ENCODE measurements around the gene EIF3A.

The EIF3A gene

GRCh38 chr10:119084896-119085295 is 4.3 kb upstream of the EIF3A start:
- H2BK15ac ChIP-seq (replicated peaks; ENCODE audit: low read depth), result no peak overlapping the region
- no peak for DNase-seq
- no peak overlapping the region for H3K18ac ChIP-seq (ENCODE audit: low read length)
- no peak overlapping the region for H2BK5ac ChIP-seq (ENCODE audit: low read length)
- no peak overlapping the region for H4K8ac ChIP-seq (ENCODE audit: low read depth, low read length)
- H3K27ac ChIP-seq (ENCODE audit: low read depth, low read length), result no peak overlapping the region
- no peak overlapping the region for H2AK5ac ChIP-seq (ENCODE audit: low read length)
- no peak overlapping the region for H3K4ac ChIP-seq (ENCODE audit: low read depth, low read length)
- H2BK120ac ChIP-seq (ENCODE audit: low read depth, low read length), result no peak overlapping the region
- H3K79me2 ChIP-seq (ENCODE audit: control insufficient read depth, insufficient read depth, low read length), result peaks cover 7% of the 10 kb centered on the region
- H3K56ac ChIP-seq (ENCODE audit: low read length), result no peak overlapping the region
- H3K27me3 ChIP-seq (ENCODE audit: insufficient read depth, low read length, poor library complexity), result no peaks in the 10 kb centered on the region
- H3K4me2 ChIP-seq (ENCODE audit: low read length), result no peak overlapping the region
- no peak overlapping the region for H3K4me3 ChIP-seq (ENCODE audit: low read length)
- H3K36me3 ChIP-seq (ENCODE audit: control insufficient read depth, insufficient read depth, low read length), result no peaks in the 10 kb centered on the region
- WGBS (ENCODE audit: extremely low coverage, insufficient coverage, low lambda C conversion rate), result no CpG with 5 or more reads among the region's 11 CpGs
- H3K9ac ChIP-seq (ENCODE audit: low read length), result no peak overlapping the region
- no peaks in the 10 kb centered on the region for H3K4me1 ChIP-seq (ENCODE audit: control insufficient read depth, low read depth, low read length)
- no peak overlapping the region for H4K5ac ChIP-seq (ENCODE audit: low read length)
- H3K79me1 ChIP-seq (ENCODE audit: low read length), result no peaks in the 10 kb centered on the region
- H3K23ac ChIP-seq (ENCODE audit: low read length), result no peak overlapping the region

DNA sequence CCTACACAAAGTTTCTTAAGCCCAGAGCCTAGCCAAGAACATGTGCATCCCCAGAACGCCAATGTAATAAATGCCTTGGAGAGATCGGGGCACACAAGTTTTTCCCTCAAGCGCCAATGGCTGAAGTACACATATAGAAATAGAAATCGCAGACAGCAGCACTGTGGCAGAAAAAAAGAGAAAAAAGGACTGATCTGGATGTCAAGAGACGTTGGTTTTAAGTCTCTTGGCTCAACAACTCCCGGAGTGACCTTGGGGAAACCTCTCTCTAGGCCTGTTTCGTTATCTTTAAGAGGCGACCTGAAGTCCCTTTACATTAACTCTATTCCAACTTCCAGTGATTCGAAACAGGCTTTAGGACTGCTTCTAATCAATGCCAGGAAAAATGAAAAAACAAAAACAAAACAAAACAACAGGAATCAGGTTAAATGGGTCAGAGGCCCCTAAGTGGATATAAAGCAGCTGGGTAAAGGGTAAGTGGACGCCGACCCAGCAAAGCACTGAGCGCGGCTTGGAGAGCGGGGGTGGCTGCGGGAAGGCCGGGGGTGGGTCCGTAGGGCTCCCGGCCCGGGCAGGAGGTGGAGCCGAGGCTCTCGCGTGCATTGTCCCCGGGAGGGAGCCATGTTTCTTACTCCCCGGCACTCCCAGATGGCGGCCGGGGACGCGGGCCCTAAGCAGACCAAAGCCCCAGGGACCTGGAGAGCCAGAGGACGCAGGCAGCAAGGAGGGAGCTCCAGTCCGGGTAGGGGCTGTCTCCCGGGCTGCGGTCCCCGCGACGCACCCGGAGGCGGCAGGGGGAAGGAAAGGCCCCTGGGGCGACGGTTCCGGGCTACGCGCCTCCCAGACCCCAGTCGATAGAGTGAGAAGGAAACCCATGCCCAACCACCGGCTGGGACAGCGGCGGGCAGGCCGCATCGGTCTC is 757 bp downstream of the EIF3A start:
- Histone ChIP-seq H3K56ac (ENCODE audit: low read length) (peak overlapping the region; percentile 99), H3K27me3 (ENCODE audit: insufficient read depth, low read length, poor library complexity) (no peaks in the 10 kb centered on the region), H4K8ac (ENCODE audit: low read depth, low read length) (peak overlapping the region; percentile 28), H3K23ac (ENCODE audit: low read length) (peak overlapping the region; percentile 99), H2BK120ac (ENCODE audit: low read depth, low read length) (peak overlapping the region; percentile 62), H3K4me3 (ENCODE audit: low read length) (peak overlapping the region; percentile 93), H2BK5ac (ENCODE audit: low read length) (peak overlapping the region; percentile 88), H3K36me3 (ENCODE audit: control insufficient read depth, insufficient read depth, low read length) (no peaks in the 10 kb centered on the region), H3K4me2 (ENCODE audit: low read length) (peak overlapping the region; percentile 38), H3K4me1 (ENCODE audit: control insufficient read depth, low read depth, low read length) (no peaks in the 10 kb centered on the region), H2BK15ac (replicated peaks; ENCODE audit: low read depth) (no peak overlapping the region), H4K5ac (ENCODE audit: low read length) (no peak overlapping the region), H3K9ac (ENCODE audit: low read length) (peak overlapping the region; percentile 99), H3K79me1 (ENCODE audit: low read length) (no peaks in the 10 kb centered on the region), H3K4ac (ENCODE audit: low read depth, low read length) (peak overlapping the region; percentile 94), H3K27ac (ENCODE audit: low read depth, low read length) (peak overlapping the region; percentile 85), H3K18ac (ENCODE audit: low read length) (peak overlapping the region; percentile 91), H3K79me2 (ENCODE audit: control insufficient read depth, insufficient read depth, low read length) (peaks cover 51% of the 10 kb centered on the region), H2AK5ac (ENCODE audit: low read length) (peak overlapping the region; percentile 82)
- WGBS (ENCODE audit: extremely low coverage, insufficient coverage, low lambda C conversion rate), result no CpG with 5 or more reads among the region's 48 CpGs
- peak; percentile 76 for DNase-seq

DNA sequence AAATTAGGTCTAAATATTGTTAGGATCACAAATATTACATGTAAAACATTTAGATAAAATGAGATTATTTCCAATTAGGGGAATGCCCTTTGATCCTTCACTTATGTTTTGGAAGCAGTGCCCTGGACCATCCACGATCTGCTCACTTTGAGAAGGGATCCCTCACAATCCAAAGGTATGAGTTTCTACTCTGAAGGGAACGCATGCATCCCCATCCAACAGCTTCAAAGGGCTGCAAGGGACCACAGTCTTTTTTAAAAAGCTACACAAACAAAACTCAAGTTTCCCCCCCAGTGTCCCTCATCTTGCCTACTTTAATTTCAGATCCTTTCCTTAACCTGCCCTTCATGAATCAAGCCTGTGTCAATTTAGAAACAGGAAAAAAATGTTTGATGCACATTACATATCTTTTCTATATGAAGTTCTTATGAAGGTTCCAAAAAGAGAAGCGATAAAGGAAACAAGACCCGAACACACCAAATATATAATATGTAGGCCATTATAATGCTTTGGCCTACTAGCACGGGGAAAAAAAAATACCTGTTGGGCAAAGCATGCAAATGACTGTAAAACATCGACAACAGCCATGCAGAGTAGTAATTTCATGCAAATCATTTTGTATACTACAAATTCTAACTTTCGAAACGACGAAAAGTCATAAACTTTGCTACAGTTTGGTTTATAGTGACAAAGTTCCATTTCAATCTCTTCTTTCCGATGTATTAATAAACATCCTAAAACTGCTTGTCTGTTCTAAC is 2.0 kb downstream of the EIF3A start:
- no peak overlapping the region for H3K27ac ChIP-seq (ENCODE audit: low read depth, low read length)
- H3K79me1 ChIP-seq (ENCODE audit: low read length), result no peaks in the 10 kb centered on the region
- no peak overlapping the region for H3K4ac ChIP-seq (ENCODE audit: low read depth, low read length)
- peaks cover 62% of the 10 kb centered on the region for H3K79me2 ChIP-seq (ENCODE audit: control insufficient read depth, insufficient read depth, low read length)
- H3K4me3 ChIP-seq (ENCODE audit: low read length), result peak overlapping the region; percentile 93
- H3K56ac ChIP-seq (ENCODE audit: low read length), result peak overlapping the region; percentile 59
- H2BK5ac ChIP-seq (ENCODE audit: low read length), result no peak overlapping the region
- no peak overlapping the region for H2AK5ac ChIP-seq (ENCODE audit: low read length)
- no peak overlapping the region for H3K23ac ChIP-seq (ENCODE audit: low read length)
- H3K4me1 ChIP-seq (ENCODE audit: control insufficient read depth, low read depth, low read length), result no peaks in the 10 kb centered on the region
- H3K27me3 ChIP-seq (ENCODE audit: insufficient read depth, low read length, poor library complexity), result no peaks in the 10 kb centered on the region
- H3K4me2 ChIP-seq (ENCODE audit: low read length), result peak overlapping the region; percentile 20
- no peaks in the 10 kb centered on the region for H3K36me3 ChIP-seq (ENCODE audit: control insufficient read depth, insufficient read depth, low read length)
- peak overlapping the region; percentile 99 for H3K9ac ChIP-seq (ENCODE audit: low read length)
- WGBS (ENCODE audit: extremely low coverage, insufficient coverage, low lambda C conversion rate), result no CpG with 5 or more reads among the region's 10 CpGs
- H2BK120ac ChIP-seq (ENCODE audit: low read depth, low read length), result no peak overlapping the region
- no peak overlapping the region for H4K8ac ChIP-seq (ENCODE audit: low read depth, low read length)
- H2BK15ac ChIP-seq (replicated peaks; ENCODE audit: low read depth), result no peak overlapping the region
- no peak overlapping the region for H4K5ac ChIP-seq (ENCODE audit: low read length)
- DNase-seq, result no peak
- no peak overlapping the region for H3K18ac ChIP-seq (ENCODE audit: low read length)

- Histone ChIP-seq H3K9ac (ENCODE audit: low read length) (no peak overlapping the region), H3K79me2 (ENCODE audit: control insufficient read depth, insufficient read depth, low read length) (peaks cover 66% of the 10 kb centered on the region), H3K56ac (ENCODE audit: low read length) (no peak overlapping the region), H3K79me1 (ENCODE audit: low read length) (peaks cover 5% of the 10 kb centered on the region), H2BK15ac (replicated peaks; ENCODE audit: low read depth) (no peak overlapping the region), H2AK5ac (ENCODE audit: low read length) (no peak overlapping the region), H4K5ac (ENCODE audit: low read length) (no peak overlapping the region), H3K4me1 (ENCODE audit: control insufficient read depth, low read depth, low read length) (no peaks in the 10 kb centered on the region), H2BK120ac (ENCODE audit: low read depth, low read length) (no peak overlapping the region), H4K8ac (ENCODE audit: low read depth, low read length) (no peak overlapping the region), H3K36me3 (ENCODE audit: control insufficient read depth, insufficient read depth, low read length) (peaks cover 11% of the 10 kb centered on the region), H3K27me3 (ENCODE audit: insufficient read depth, low read length, poor library complexity) (no peaks in the 10 kb centered on the region), H3K4me2 (ENCODE audit: low read length) (no peak overlapping the region), H3K27ac (ENCODE audit: low read depth, low read length) (no peak overlapping the region), H3K4ac (ENCODE audit: low read depth, low read length) (no peak overlapping the region), H3K23ac (ENCODE audit: low read length) (no peak overlapping the region), H3K18ac (ENCODE audit: low read length) (no peak overlapping the region), H3K4me3 (ENCODE audit: low read length) (no peak overlapping the region), H2BK5ac (ENCODE audit: low read length) (no peak overlapping the region)
- WGBS (ENCODE audit: extremely low coverage, insufficient coverage, low lambda C conversion rate), result no CpG with 5 or more reads among the region's 6 CpGs
- no peak for DNase-seq
These were observed 7.0 kb downstream of the EIF3A start for GRCh38 chr10:119073584-119073983.

DNA sequence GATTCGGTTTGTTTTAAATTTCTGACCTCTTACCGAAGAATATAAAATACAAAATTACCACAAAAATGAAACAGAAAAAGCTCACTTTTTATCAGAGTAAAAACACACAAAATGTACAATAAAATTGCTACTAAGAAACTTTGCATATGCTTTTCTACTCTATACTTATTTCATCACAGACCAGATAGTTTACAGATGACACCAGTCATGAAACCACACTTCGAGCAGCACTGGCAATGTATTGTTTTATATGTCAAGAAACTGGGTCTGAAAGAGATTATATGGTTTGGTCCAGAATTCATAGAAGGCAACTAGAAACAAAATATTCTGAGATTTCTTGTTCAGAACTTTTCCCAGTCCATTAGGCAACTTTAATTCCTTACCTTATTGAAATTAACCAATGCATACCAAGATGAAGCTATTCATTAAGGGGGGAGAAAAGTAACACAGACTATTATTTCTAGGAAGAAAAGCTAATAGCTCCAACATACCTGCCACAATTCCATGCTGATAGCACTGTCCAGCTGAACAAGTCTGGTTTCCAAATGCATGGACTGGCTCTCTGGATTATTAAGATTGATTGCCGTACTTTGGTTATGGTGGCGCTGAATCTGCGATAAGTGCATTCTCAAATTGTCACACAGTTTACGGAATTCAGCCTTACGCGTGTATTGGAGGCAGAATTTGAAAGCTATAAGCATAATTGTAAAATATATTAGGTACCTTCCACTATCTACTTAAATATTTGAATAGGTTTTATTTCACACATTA is 10.0 kb downstream of the EIF3A start:
- H3K4me3 ChIP-seq (ENCODE audit: low read length), result no peak overlapping the region
- peaks cover 49% of the 10 kb centered on the region for H3K79me2 ChIP-seq (ENCODE audit: control insufficient read depth, insufficient read depth, low read length)
- no peak overlapping the region for H3K27ac ChIP-seq (ENCODE audit: low read depth, low read length)
- H3K79me1 ChIP-seq (ENCODE audit: low read length), result peaks cover 7% of the 10 kb centered on the region
- H3K23ac ChIP-seq (ENCODE audit: low read length), result no peak overlapping the region
- no peaks in the 10 kb centered on the region for H3K4me1 ChIP-seq (ENCODE audit: control insufficient read depth, low read depth, low read length)
- no peak overlapping the region for H2AK5ac ChIP-seq (ENCODE audit: low read length)
- H3K18ac ChIP-seq (ENCODE audit: low read length), result no peak overlapping the region
- no peak overlapping the region for H4K8ac ChIP-seq (ENCODE audit: low read depth, low read length)
- H3K36me3 ChIP-seq (ENCODE audit: control insufficient read depth, insufficient read depth, low read length), result peaks cover 16% of the 10 kb centered on the region
- H3K9ac ChIP-seq (ENCODE audit: low read length), result no peak overlapping the region
- WGBS (ENCODE audit: extremely low coverage, insufficient coverage, low lambda C conversion rate), result no CpG with 5 or more reads among the region's 9 CpGs
- H3K4ac ChIP-seq (ENCODE audit: low read depth, low read length), result no peak overlapping the region
- no peaks in the 10 kb centered on the region for H3K27me3 ChIP-seq (ENCODE audit: insufficient read depth, low read length, poor library complexity)
- no peak overlapping the region for H4K5ac ChIP-seq (ENCODE audit: low read length)
- no peak overlapping the region for H3K4me2 ChIP-seq (ENCODE audit: low read length)
- no peak overlapping the region for H2BK120ac ChIP-seq (ENCODE audit: low read depth, low read length)
- no peak for DNase-seq
- no peak overlapping the region for H3K56ac ChIP-seq (ENCODE audit: low read length)
- no peak overlapping the region for H2BK5ac ChIP-seq (ENCODE audit: low read length)
- no peak overlapping the region for H2BK15ac ChIP-seq (replicated peaks; ENCODE audit: low read depth)
